ENCODE measurements around the gene ARL15. TPM values are rescaled to one million over a fixed set of nuclear protein-coding genes. Genes with fewer than 3 reads are reported as not detected.

Gene ARL15
- total RNA-seq, 1 donor from 2014 or later: 29.5 TPM

DNA sequence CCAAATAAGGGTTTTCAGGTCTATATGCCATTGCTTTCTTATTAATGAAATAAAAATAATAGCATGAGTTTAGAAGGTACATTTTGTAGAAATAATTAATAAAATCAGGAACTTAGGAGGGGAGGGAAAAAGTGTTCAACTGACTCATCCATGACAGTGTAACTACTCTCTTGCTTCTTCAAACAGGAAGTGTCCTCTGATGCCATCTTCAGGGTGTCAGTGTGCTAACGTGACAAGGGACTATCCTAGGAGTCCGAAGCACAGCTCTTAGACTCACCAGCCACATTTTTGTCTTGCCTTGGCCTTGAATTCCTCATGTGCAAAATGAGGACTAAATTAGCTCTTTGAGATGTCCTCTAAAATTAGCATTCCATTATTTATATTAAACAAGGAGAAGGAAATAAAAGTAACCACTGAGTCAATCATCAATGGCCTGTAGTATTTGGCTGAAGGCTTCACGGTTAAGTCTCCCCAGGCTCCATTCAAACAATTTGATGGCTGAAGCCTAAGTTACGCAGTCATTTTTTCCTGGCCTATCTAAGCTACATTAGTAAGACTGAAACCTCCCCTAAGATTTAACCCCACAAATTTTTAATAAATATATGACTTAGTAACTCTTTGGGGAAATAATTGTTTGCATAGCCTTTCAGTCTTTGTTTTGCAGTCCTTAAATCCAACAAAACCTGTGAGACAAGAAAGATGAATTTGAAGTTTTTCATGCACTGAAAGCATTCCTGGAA lies 151.1 kb downstream of the ARL15 start:
- DNase-seq (no peak), ATAC-seq (peak; percentile 78)
- H3K4me1 ChIP-seq: no peaks in the 10 kb centered on the region
- H3K27me3 ChIP-seq: no peaks in the 10 kb centered on the region
- H3K27ac ChIP-seq: no peak overlapping the region
- TF ChIP-seq, protein P1, sequence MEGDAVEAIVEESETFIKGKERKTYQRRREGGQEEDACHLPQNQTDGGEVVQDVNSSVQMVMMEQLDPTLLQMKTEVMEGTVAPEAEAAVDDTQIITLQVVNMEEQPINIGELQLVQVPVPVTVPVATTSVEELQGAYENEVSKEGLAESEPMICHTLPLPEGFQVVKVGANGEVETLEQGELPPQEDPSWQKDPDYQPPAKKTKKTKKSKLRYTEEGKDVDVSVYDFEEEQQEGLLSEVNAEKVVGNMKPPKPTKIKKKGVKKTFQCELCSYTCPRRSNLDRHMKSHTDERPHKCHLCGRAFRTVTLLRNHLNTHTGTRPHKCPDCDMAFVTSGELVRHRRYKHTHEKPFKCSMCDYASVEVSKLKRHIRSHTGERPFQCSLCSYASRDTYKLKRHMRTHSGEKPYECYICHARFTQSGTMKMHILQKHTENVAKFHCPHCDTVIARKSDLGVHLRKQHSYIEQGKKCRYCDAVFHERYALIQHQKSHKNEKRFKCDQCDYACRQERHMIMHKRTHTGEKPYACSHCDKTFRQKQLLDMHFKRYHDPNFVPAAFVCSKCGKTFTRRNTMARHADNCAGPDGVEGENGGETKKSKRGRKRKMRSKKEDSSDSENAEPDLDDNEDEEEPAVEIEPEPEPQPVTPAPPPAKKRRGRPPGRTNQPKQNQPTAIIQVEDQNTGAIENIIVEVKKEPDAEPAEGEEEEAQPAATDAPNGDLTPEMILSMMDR (IDR thresholded peaks at IDR 0.05): no peak
- intact Hi-C loops (cut with DNase I): no loop called here
- H3K4me3 ChIP-seq: no peak overlapping the region
- H3K9me3 ChIP-seq: no peaks in the 10 kb centered on the region
- no peaks in the 10 kb centered on the region for H3K36me3 ChIP-seq

DNA sequence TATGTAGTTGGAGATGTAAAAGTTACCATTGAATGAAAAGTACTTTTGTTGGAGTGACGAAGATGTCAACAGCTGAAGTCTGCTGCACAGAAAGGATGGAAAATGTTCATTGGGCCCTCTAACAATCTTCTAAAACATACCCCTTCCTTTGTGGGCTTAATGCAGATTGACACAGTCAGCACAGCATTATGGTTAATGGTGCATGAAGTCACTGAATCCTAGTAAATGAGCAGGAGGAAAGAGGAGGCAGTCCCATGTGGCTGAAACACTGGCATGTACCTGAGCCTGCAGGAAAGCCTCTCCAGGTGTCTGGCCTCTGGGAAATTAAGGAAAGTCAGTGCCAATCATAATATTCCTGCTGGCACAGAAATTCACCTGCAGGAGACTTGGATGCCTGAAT lies 153.8 kb downstream of the ARL15 start:
- no peaks in the 10 kb centered on the region for H3K36me3 ChIP-seq
- no peaks in the 10 kb centered on the region for H3K27me3 ChIP-seq
- H3K4me3 ChIP-seq: no peak overlapping the region
- no peaks in the 10 kb centered on the region for H3K9me3 ChIP-seq
- no peaks in the 10 kb centered on the region for H3K4me1 ChIP-seq
- intact Hi-C loops (cut with DNase I): no loop called here
- TF ChIP-seq, protein P1 (IDR thresholded peaks at IDR 0.05): no peak
- no peak overlapping the region for H3K27ac ChIP-seq
- no peak for DNase-seq
- ATAC-seq: no peak

DNA sequence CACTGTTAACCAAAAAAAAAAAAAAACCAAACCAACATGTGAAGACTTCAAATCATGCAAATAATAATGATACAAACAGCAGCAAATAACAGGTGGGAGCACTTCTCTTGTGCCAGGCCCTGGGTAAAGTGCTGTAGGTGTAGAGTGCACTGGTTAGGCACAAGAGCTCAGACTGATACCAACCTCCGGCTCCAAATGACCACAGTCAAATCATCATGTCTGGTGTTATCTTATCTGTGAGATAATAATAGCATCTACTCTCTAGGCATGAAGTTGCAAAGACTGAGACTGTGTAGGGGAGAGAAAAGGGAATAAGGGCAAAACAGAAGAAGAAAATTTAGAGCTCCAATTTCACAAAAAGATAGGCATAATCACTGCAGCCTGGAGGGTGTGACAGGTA lies 159.5 kb downstream of the ARL15 start:
- TF ChIP-seq, protein P1 (IDR thresholded peaks at IDR 0.05): no peak
- peaks cover 6% of the 10 kb centered on the region for H3K4me1 ChIP-seq
- no peaks in the 10 kb centered on the region for H3K27me3 ChIP-seq
- no peaks in the 10 kb centered on the region for H3K36me3 ChIP-seq
- intact Hi-C loops (cut with DNase I): no loop called here
- H3K4me3 ChIP-seq: no peak overlapping the region
- no peak for ATAC-seq
- H3K27ac ChIP-seq: no peak overlapping the region
- no peaks in the 10 kb centered on the region for H3K9me3 ChIP-seq
- DNase-seq: no peak

DNA sequence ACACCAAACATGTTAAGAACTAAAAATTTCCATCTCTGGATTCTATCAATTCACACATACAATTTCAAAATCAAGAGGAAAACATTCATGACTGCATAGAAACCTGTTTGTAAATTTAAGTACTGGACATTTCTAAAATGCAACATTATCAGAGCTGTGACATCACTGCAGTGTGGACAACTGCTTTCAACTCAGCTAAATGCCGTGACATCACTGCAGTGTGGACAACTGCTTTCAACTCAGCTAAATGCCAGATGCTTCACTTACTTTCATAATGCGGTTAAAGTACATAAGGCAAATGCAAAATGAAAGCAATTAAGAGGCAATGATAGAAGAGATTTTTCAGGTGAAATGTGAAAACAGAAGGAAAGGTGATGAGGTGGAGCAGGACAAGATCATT lies 161.5 kb downstream of the ARL15 start:
- Histone ChIP-seq H3K4me1 (peaks cover 6% of the 10 kb centered on the region), H3K9me3 (no peaks in the 10 kb centered on the region), H3K36me3 (no peaks in the 10 kb centered on the region), H3K4me3 (no peak overlapping the region), H3K27me3 (no peaks in the 10 kb centered on the region), H3K27ac (no peak overlapping the region)
- intact Hi-C loops (cut with DNase I): no loop called here
- DNase-seq (no peak), ATAC-seq (no peak)
- TF ChIP-seq, protein P1 (IDR thresholded peaks at IDR 0.05): no peak

DNA sequence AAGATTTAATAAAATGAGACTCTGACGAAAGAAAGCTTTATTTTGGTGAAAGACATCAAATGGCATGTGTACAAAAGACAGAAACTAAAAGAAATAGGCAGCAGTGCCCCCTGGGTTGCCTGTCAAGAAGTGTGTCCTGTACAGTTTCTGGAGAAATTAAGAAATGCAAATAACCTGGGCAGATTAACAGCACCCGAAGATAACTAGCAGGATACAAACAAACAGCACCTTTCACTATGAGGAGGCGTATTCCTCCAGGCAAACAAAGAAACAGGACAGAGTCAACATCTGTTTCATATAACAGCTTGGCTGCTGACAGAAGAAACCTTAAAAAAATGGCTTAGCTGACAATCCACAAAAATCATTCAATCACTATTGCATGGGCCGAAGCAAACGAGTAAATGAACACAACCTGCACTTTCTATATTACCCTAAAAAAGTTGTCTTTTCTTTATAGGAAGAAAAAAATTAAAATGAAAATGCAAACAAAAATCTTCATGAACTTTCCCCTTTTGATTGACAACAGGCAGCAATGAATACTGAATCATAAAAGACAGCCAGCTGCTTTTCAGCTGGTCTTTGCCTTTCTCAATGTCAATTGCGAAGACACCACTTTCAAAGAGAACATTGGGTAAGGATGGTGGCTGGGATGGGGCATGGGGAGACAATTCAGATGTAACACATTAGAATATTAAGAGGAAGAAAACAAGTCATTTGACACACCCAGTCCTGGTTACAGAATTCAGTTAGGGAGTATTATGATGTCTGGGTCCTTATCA lies 162.1 kb downstream of the ARL15 start:
- no peaks in the 10 kb centered on the region for H3K27me3 ChIP-seq
- ATAC-seq: no peak

More for the DNA sequence above, 162.1 kb downstream of the ARL15 start:
- DNase-seq: no peak
- H3K4me3 ChIP-seq: no peak overlapping the region
- H3K9me3 ChIP-seq: no peaks in the 10 kb centered on the region
- no peaks in the 10 kb centered on the region for H3K36me3 ChIP-seq
- H3K4me1 ChIP-seq: peaks cover 6% of the 10 kb centered on the region
- intact Hi-C loops (cut with DNase I): no loop called here
- H3K27ac ChIP-seq: no peak overlapping the region
- TF ChIP-seq, protein P1 (IDR thresholded peaks at IDR 0.05): no peak
